ENCODE data around the gene C1QL1. TPM values are rescaled to one million over a fixed set of nuclear protein-coding genes. Genes with fewer than 3 reads are reported as not detected.

The C1QL1 gene
- total RNA-seq, 2 donors from 2014 or later = 1.6 to 3.6 TPM

GRCh38 chr17:44924107-44924544, 44.0 kb downstream of the C1QL1 start:
- no peak for TF ChIP-seq CTCF (IDR thresholded peaks at IDR 0.05)
- no peak overlapping the region for H3K4me3 ChIP-seq
- H3K4me1 ChIP-seq = peaks cover 0 to 28% of the 10 kb centered on the region in 2 donors
- DNase-seq (ENCODE audit: low spot score) = no peak
- H3K27ac ChIP-seq = no peak overlapping the region
- no peaks in the 10 kb centered on the region for H3K27me3 ChIP-seq
- H3K9me3 ChIP-seq = no peaks in the 10 kb centered on the region
- no peaks in the 10 kb centered on the region for H3K36me3 ChIP-seq

GRCh38 chr17:44922746-44923470, 45.2 kb downstream of the C1QL1 start:
- Histone ChIP-seq H3K36me3 (no peaks in the 10 kb centered on the region), H3K4me1 (peaks cover 0 to 28% of the 10 kb centered on the region in 2 donors), H3K4me3 (no peak overlapping the region), H3K9me3 (no peaks in the 10 kb centered on the region), H3K27ac (no peak overlapping the region), H3K27me3 (no peaks in the 10 kb centered on the region)
- TF ChIP-seq CTCF (IDR thresholded peaks at IDR 0.05) = no peak
- no peak for DNase-seq (ENCODE audit: low spot score)

- Histone ChIP-seq H3K27me3 (no peaks in the 10 kb centered on the region), H3K4me1 (peaks cover 0 to 34% of the 10 kb centered on the region in 2 donors), H3K9me3 (no peaks in the 10 kb centered on the region), H3K4me3 (no peak overlapping the region), H3K27ac (no peak overlapping the region), H3K36me3 (no peaks in the 10 kb centered on the region)
- TF ChIP-seq CTCF (IDR thresholded peaks at IDR 0.05) = no peak
- DNase-seq (ENCODE audit: low spot score) = no peak
These were observed 46.0 kb downstream of the C1QL1 start for GRCh38 chr17:44922136-44922535.

GRCh38 chr17:44921122-44921882, 46.8 kb downstream of the C1QL1 start:
- H3K4me1 ChIP-seq = peaks cover 0 to 40% of the 10 kb centered on the region in 2 donors
- peak overlapping the region; percentile 41 to 57 for H3K27ac ChIP-seq
- H3K9me3 ChIP-seq = no peaks in the 10 kb centered on the region
- no peak for DNase-seq (ENCODE audit: low spot score)
- TF ChIP-seq CTCF (IDR thresholded peaks at IDR 0.05) = no peak
- H3K4me3 ChIP-seq = no peak overlapping the region
- no peaks in the 10 kb centered on the region for H3K36me3 ChIP-seq
- no peaks in the 10 kb centered on the region for H3K27me3 ChIP-seq

- TF ChIP-seq CTCF (IDR thresholded peaks at IDR 0.05) = no peak
- no peaks in the 10 kb centered on the region for H3K9me3 ChIP-seq
- peaks cover 0 to 45% of the 10 kb centered on the region in 2 donors for H3K4me1 ChIP-seq
- no peak overlapping the region for H3K4me3 ChIP-seq
- no peaks in the 10 kb centered on the region for H3K27me3 ChIP-seq
- no peaks in the 10 kb centered on the region for H3K36me3 ChIP-seq
- no peak for DNase-seq (ENCODE audit: low spot score)
- peak overlapping the region; percentile 41 to 57 for H3K27ac ChIP-seq
These were observed 47.5 kb downstream of the C1QL1 start for GRCh38 chr17:44920565-44920940.
